ENCODE results near the gene MRPS25.

The MRPS25 gene

DNA sequence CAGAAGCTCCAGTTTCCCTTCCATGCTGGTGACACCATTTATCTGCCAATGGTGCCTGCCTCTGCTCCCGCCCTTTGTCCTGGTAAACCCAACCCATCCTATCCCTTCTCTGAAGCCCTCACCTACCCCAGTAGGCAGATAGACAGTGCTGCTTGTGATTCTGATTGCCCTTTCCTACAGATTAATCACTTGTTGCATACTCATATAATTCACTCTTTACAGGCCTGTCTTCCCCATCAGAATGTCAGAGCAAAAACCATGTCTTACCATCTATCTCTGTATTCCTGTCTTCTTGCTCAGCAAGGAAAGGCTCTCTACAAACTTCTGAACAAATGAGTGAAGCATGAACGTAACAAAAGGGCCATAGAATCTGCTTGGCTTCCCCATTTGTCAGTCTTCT, 47.9 kb downstream of the MRPS25 start:
- Histone ChIP-seq H3K27me3 (ENCODE audit: control insufficient read depth in 3 of 3, insufficient read depth in 3 of 3, low read depth in 1 of 3, low read length in 3 of 3) (no peaks in the 10 kb centered on the region), H3K27ac (replicated peaks; ENCODE audit: low read length) (no peak overlapping the region), H2BK5ac (ENCODE audit: low read length) (no peak overlapping the region), H2AK5ac (ENCODE audit: low read depth, low read length) (no peak overlapping the region), H3K4me1 (ENCODE audit: control insufficient read depth in 2 of 2, insufficient read depth in 1 of 2, low read depth in 1 of 2, low read length in 2 of 2) (peaks cover 0 to 4% of the 10 kb centered on the region in 2 donors), H2AFZ (ENCODE audit: low read length) (no peak overlapping the region), H4K8ac (ENCODE audit: low read depth, low read length) (no peak overlapping the region), H3K4ac (ENCODE audit: low read length) (no peak overlapping the region), H3K9me3 (replicated peaks in 1 of 2; ENCODE audit: control insufficient read depth in 2 of 2, insufficient read depth in 1 of 2, low read depth in 1 of 2, low read length in 2 of 2) (no peaks in the 10 kb centered on the region), H3K4me3 (ENCODE audit: low read length in 2 of 2) (no peak overlapping the region), H3K18ac (ENCODE audit: low read length) (no peak overlapping the region), H3K9ac (ENCODE audit: low read depth, low read length, poor library complexity) (no peak overlapping the region), H2BK12ac (ENCODE audit: low read length) (no peak overlapping the region), H3K4me2 (ENCODE audit: insufficient read depth, low read length, poor library complexity, severe bottlenecking) (no peak overlapping the region), H2BK15ac (ENCODE audit: low read length) (no peak overlapping the region), H4K91ac (ENCODE audit: low read depth, low read length, poor library complexity) (no peak overlapping the region), H3K79me1 (ENCODE audit: low read depth, low read length) (no peaks in the 10 kb centered on the region), H2BK120ac (ENCODE audit: low read depth, low read length) (no peak overlapping the region), H3K23ac (ENCODE audit: low read depth, low read length, poor library complexity) (no peak overlapping the region), H3K36me3 (replicated peaks in 1 of 2; ENCODE audit: control insufficient read depth in 2 of 2, insufficient read depth in 2 of 2, low read length in 2 of 2) (peaks cover 35 to 93% of the 10 kb centered on the region in 2 donors), H3K14ac (ENCODE audit: low read length) (no peak overlapping the region)
- WGBS, 2 donors (ENCODE audit: extremely low coverage in 2 of 2, insufficient read length in 2 of 2, insufficient replicate concordance in 1 of 2) = no CpG with 5 or more reads among the region's 2 CpGs
- DNase-seq (ENCODE audit: low spot score) = no peak

GRCh38 chr3:15015456-15015855, 49.7 kb downstream of the MRPS25 start:
- Histone ChIP-seq H2AK5ac (ENCODE audit: low read depth, low read length) (no peak overlapping the region), H3K4me1 (ENCODE audit: control insufficient read depth in 2 of 2, insufficient read depth in 1 of 2, low read depth in 1 of 2, low read length in 2 of 2) (peaks cover 0 to 4% of the 10 kb centered on the region in 2 donors), H3K4ac (ENCODE audit: low read length) (no peak overlapping the region), H3K9me3 (replicated peaks in 1 of 2; ENCODE audit: control insufficient read depth in 2 of 2, insufficient read depth in 1 of 2, low read depth in 1 of 2, low read length in 2 of 2) (no peaks in the 10 kb centered on the region), H4K91ac (ENCODE audit: low read depth, low read length, poor library complexity) (no peak overlapping the region), H2BK15ac (ENCODE audit: low read length) (no peak overlapping the region), H3K79me1 (ENCODE audit: low read depth, low read length) (no peaks in the 10 kb centered on the region), H2BK5ac (ENCODE audit: low read length) (no peak overlapping the region), H3K27ac (replicated peaks; ENCODE audit: low read length) (no peak overlapping the region), H3K4me2 (ENCODE audit: insufficient read depth, low read length, poor library complexity, severe bottlenecking) (no peak overlapping the region), H3K4me3 (ENCODE audit: low read length in 2 of 2) (no peak overlapping the region), H2BK12ac (ENCODE audit: low read length) (no peak overlapping the region), H3K9ac (ENCODE audit: low read depth, low read length, poor library complexity) (no peak overlapping the region), H3K27me3 (ENCODE audit: control insufficient read depth in 3 of 3, insufficient read depth in 3 of 3, low read depth in 1 of 3, low read length in 3 of 3) (no peaks in the 10 kb centered on the region), H3K14ac (ENCODE audit: low read length) (no peak overlapping the region), H3K18ac (ENCODE audit: low read length) (no peak overlapping the region), H2BK120ac (ENCODE audit: low read depth, low read length) (no peak overlapping the region), H4K8ac (ENCODE audit: low read depth, low read length) (no peak overlapping the region), H3K36me3 (replicated peaks in 1 of 2; ENCODE audit: control insufficient read depth in 2 of 2, insufficient read depth in 2 of 2, low read length in 2 of 2) (peaks cover 26 to 85% of the 10 kb centered on the region in 2 donors), H2AFZ (ENCODE audit: low read length) (no peak overlapping the region), H3K23ac (ENCODE audit: low read depth, low read length, poor library complexity) (no peak overlapping the region)
- no CpG with 5 or more reads among the region's 4 CpGs for WGBS, 2 donors (ENCODE audit: extremely low coverage in 2 of 2, insufficient read length in 2 of 2, insufficient replicate concordance in 1 of 2)
- DNase-seq (ENCODE audit: low spot score) = no peak

- Histone ChIP-seq H3K9me3 (replicated peaks in 1 of 2; ENCODE audit: control insufficient read depth in 2 of 2, insufficient read depth in 1 of 2, low read depth in 1 of 2, low read length in 2 of 2) (no peaks in the 10 kb centered on the region), H3K4ac (ENCODE audit: low read length) (no peak overlapping the region), H3K9ac (ENCODE audit: low read depth, low read length, poor library complexity) (no peak overlapping the region), H3K27me3 (ENCODE audit: control insufficient read depth in 3 of 3, insufficient read depth in 3 of 3, low read depth in 1 of 3, low read length in 3 of 3) (no peaks in the 10 kb centered on the region), H3K79me1 (ENCODE audit: low read depth, low read length) (no peaks in the 10 kb centered on the region), H2BK120ac (ENCODE audit: low read depth, low read length) (no peak overlapping the region), H3K4me3 (ENCODE audit: low read length in 2 of 2) (no peak overlapping the region), H2BK12ac (ENCODE audit: low read length) (no peak overlapping the region), H3K4me1 (ENCODE audit: control insufficient read depth in 2 of 2, insufficient read depth in 1 of 2, low read depth in 1 of 2, low read length in 2 of 2) (peaks cover 0 to 4% of the 10 kb centered on the region in 2 donors), H2AK5ac (ENCODE audit: low read depth, low read length) (no peak overlapping the region), H3K18ac (ENCODE audit: low read length) (no peak overlapping the region), H3K4me2 (ENCODE audit: insufficient read depth, low read length, poor library complexity, severe bottlenecking) (no peak overlapping the region), H3K27ac (replicated peaks; ENCODE audit: low read length) (no peak overlapping the region), H4K91ac (ENCODE audit: low read depth, low read length, poor library complexity) (no peak overlapping the region), H2BK5ac (ENCODE audit: low read length) (no peak overlapping the region), H2AFZ (ENCODE audit: low read length) (no peak overlapping the region), H3K23ac (ENCODE audit: low read depth, low read length, poor library complexity) (no peak overlapping the region), H3K14ac (ENCODE audit: low read length) (no peak overlapping the region), H2BK15ac (ENCODE audit: low read length) (no peak overlapping the region), H4K8ac (ENCODE audit: low read depth, low read length) (no peak overlapping the region), H3K36me3 (replicated peaks in 1 of 2; ENCODE audit: control insufficient read depth in 2 of 2, insufficient read depth in 2 of 2, low read length in 2 of 2) (peaks cover 26 to 82% of the 10 kb centered on the region in 2 donors)
- no CpG with 5 or more reads among the region's 3 CpGs for WGBS, 2 donors (ENCODE audit: extremely low coverage in 2 of 2, insufficient read length in 2 of 2, insufficient replicate concordance in 1 of 2)
- no peak for DNase-seq (ENCODE audit: low spot score)
Measured at GRCh38 chr3:15014606-15015328, 50.3 kb downstream of the MRPS25 start.

DNA sequence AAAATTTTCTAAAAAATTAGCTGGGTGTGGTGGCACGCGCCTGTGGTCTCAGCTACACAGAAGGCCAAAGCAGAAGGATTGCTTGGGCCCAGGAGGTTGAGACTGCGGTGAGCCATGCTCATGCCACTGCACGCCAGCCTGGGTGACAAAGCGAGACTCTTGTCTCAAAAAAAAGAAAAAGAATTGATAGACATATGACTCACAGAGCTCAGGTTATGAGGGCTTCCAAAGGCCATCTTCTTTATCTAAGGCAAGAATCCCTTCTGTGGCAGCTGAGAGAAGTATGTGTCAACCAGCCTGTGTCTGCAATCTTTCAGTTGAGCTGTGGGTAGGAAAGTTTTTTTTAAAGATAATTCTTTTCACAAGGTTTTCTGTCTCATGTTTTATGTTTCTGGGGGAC, 53.9 kb downstream of the MRPS25 start:
- Histone ChIP-seq H3K9me3 (replicated peaks in 1 of 2; ENCODE audit: control insufficient read depth in 2 of 2, insufficient read depth in 1 of 2, low read depth in 1 of 2, low read length in 2 of 2) (no peaks in the 10 kb centered on the region), H3K4me2 (ENCODE audit: insufficient read depth, low read length, poor library complexity, severe bottlenecking) (no peak overlapping the region), H2BK15ac (ENCODE audit: low read length) (no peak overlapping the region), H3K79me1 (ENCODE audit: low read depth, low read length) (no peaks in the 10 kb centered on the region), H2AK5ac (ENCODE audit: low read depth, low read length) (no peak overlapping the region), H2AFZ (ENCODE audit: low read length) (no peak overlapping the region), H3K14ac (ENCODE audit: low read length) (no peak overlapping the region), H3K23ac (ENCODE audit: low read depth, low read length, poor library complexity) (no peak overlapping the region), H3K4me1 (ENCODE audit: control insufficient read depth in 2 of 2, insufficient read depth in 1 of 2, low read depth in 1 of 2, low read length in 2 of 2) (peaks cover 0 to 4% of the 10 kb centered on the region in 2 donors), H3K36me3 (replicated peaks in 1 of 2; ENCODE audit: control insufficient read depth in 2 of 2, insufficient read depth in 2 of 2, low read length in 2 of 2) (peaks cover 21 to 76% of the 10 kb centered on the region in 2 donors), H4K91ac (ENCODE audit: low read depth, low read length, poor library complexity) (no peak overlapping the region), H3K9ac (ENCODE audit: low read depth, low read length, poor library complexity) (no peak overlapping the region), H3K4me3 (ENCODE audit: low read length in 2 of 2) (no peak overlapping the region), H2BK5ac (ENCODE audit: low read length) (no peak overlapping the region), H2BK12ac (ENCODE audit: low read length) (no peak overlapping the region), H2BK120ac (ENCODE audit: low read depth, low read length) (no peak overlapping the region), H4K8ac (ENCODE audit: low read depth, low read length) (no peak overlapping the region), H3K27ac (replicated peaks; ENCODE audit: low read length) (no peak overlapping the region), H3K18ac (ENCODE audit: low read length) (no peak overlapping the region), H3K27me3 (ENCODE audit: control insufficient read depth in 3 of 3, insufficient read depth in 3 of 3, low read depth in 1 of 3, low read length in 3 of 3) (no peaks in the 10 kb centered on the region), H3K4ac (ENCODE audit: low read length) (no peak overlapping the region)
- no CpG with 5 or more reads among the region's 5 CpGs for WGBS, 2 donors (ENCODE audit: extremely low coverage in 2 of 2, insufficient read length in 2 of 2, insufficient replicate concordance in 1 of 2)
- no peak for DNase-seq (ENCODE audit: low spot score)
